HG02938 (cell line): Measurements from ENCODE around the gene LSAMP.
"Not testable (repeated sequence)": the region's sequence is repeated elsewhere in the genome, so short reads cannot be mapped to it uniquely, and the experiment has no call there.

Source experiments
- ATAC-seq: cut with Tn5 transposase; IDR thresholded peaks from one replicate; pipeline ENCODE4 v1.9.1; 2021; ENCODE audit warnings: mild to moderate bottlenecking, moderate library complexity; ENCODE audit not compliant: unreplicated experiment

The LSAMP gene

GRCh38 chr3:116127464-116127863, 317.8 kb downstream of the LSAMP start:
- no peak for ATAC-seq

- no peak for ATAC-seq
These were observed 321.1 kb downstream of the LSAMP start for GRCh38 chr3:116124166-116124565.

DNA sequence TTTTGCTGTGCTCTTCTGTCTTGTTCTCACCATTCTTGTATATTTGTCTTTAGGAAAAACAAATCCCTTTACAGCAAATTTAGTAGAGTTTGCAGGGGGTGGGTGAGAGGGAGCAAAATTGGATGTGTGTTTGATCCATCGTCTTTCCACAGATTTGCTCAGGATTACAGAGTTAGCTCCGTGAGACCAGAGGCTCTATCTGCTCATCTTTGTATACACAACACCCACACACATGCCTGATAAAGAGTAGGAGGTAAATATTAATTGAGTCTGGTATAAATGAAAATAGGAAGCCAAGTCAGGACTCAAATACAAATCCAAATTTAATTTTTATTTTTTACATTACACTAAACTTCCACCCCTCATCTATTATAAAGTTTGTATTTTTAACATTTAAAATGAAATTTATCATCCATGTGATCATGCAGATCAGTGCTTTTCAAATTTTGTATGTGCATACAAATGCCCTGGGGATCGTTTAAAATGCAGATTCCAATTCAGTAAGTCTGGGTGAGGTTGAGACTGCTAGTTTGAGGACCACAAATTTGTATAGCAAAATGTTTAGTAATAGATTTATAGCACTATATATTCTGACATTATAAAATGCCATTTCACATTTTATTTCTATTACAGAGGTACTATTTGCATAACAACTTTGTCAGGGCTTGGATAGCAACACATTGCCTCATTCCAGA, 326.7 kb downstream of the LSAMP start:
- ATAC-seq = no peak

- no peak for ATAC-seq
These were observed 330.7 kb downstream of the LSAMP start for GRCh38 chr3:116114586-116114985.

DNA sequence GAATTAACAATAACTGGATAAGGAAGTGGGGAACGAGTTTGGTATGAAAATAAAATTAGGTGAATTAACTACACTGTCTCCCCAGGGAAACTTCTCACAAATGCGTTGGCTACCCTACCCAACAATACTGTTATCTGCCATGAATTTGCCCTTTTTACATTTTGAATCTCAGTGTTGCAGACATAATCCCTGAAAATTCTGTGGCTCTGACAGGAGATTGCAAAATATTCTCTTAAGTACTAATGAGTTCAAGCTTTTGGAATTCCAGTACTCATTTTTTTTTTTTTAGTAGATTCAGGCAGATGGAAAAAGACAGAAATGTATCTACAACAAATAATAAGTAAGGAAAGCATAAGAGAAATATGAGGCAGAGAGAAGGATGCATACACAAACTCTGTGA, 332.6 kb downstream of the LSAMP start:
- no peak for ATAC-seq

- no peak for ATAC-seq
These were observed 333.5 kb downstream of the LSAMP start for GRCh38 chr3:116111765-116112164.

GRCh38 chr3:116103868-116104530, 341.3 kb downstream of the LSAMP start:
- no peak for ATAC-seq

DNA sequence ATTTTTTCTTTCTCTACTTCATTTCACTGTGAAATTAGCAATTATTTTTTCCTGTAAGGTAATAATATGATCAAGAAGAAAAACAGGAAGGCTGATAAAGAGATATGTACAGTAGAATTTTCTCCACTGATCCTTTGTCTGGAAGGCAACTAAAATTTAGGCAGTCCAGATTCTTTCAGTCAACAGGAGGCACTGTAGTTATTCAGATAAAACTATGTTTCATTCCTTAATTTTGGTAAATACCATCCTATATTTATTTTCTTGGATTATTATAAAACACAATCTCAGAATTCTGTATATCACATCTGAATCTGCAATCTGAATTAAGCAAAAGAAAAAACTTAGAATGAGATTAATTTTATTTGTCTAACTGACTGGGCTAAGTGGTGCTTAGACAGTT, 343.2 kb downstream of the LSAMP start:
- ATAC-seq = no peak

- no peak for ATAC-seq
These were observed 348.1 kb downstream of the LSAMP start for GRCh38 chr3:116097226-116097625.

DNA sequence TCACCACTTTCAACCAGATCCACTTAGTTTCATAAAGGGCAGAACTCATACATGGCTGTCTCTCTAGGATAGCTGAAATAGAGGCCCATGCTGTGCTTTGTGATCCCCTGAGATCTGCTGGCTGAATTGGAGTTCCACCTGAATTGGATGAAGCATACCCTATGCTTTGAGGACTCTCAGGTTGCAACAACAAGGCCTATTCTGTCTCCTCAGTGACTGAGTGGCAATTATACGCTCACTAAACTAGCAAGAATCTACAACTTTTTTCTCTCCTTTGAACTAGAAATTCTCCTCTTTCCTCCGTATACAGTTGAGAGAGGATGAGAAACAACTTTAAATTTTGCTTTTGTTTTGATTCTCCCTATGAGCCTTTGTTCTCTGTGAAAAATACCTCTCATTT, 348.7 kb downstream of the LSAMP start:
- ATAC-seq = no peak

DNA sequence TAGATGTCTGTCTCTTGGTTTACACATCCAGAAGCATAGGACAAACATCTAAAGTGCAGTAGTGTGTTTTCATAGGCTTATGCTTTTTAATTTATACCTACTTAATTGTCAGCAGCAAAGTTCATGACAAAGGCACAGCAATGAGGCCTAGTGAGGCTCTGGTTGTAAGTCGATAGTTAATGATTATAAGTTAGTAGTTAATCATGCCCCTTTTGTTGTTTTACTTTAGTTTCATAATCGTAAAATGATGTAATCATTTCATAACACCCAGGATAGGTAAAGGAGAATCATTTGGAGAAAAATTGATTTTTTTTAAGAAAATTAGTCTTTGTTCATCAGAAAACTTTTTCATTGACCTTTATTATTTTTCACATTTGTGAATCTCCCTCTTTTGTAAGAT, 351.9 kb downstream of the LSAMP start:
- no peak for ATAC-seq

GRCh38 chr3:116087426-116087825, 357.9 kb downstream of the LSAMP start:
- ATAC-seq = no peak

GRCh38 chr3:116084999-116085791, 360.1 kb downstream of the LSAMP start:
- no peak for ATAC-seq

DNA sequence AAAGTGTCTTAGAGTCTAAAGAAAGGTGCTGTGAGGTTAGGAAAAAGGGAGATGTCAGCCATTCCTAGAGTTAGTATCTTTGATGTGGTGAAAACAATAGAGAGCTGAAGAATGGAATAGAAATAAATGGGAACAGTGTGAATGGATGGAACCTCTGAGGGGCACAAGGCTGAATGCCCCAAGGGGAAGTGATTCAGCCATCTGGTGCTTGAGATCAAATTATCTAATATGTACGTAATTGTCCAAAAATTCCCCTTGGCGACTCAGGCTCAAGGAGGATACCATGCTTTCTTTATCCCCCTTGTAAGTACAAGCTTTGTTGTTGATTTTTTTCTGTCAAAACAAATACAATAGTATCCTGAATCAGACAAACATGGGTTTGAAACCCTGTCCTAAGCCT, 361.6 kb downstream of the LSAMP start:
- no peak for ATAC-seq

GRCh38 chr3:116078561-116078960, 366.7 kb downstream of the LSAMP start:
- no peak for ATAC-seq

DNA sequence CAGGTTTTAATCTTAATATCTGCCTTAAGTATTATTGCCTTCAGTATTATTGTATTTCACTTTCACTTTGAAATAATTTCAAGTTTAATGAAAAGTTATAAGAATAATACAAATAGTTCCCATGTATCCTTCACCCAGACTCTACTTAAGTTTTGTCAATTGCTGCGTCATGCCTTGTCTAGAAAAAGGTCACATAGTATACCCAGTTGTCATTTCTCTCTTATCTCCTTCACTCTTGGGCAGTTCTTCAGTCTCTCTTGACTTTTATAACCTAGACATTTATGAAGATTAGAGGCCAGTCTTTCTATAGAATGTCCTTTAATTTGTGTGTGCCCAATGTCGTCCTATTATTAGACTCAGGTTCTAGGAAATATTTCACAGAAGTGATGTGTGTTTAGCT, 367.7 kb downstream of the LSAMP start:
- no peak for ATAC-seq

GRCh38 chr3:116077059-116077458, 368.2 kb downstream of the LSAMP start:
- ATAC-seq = no peak

DNA sequence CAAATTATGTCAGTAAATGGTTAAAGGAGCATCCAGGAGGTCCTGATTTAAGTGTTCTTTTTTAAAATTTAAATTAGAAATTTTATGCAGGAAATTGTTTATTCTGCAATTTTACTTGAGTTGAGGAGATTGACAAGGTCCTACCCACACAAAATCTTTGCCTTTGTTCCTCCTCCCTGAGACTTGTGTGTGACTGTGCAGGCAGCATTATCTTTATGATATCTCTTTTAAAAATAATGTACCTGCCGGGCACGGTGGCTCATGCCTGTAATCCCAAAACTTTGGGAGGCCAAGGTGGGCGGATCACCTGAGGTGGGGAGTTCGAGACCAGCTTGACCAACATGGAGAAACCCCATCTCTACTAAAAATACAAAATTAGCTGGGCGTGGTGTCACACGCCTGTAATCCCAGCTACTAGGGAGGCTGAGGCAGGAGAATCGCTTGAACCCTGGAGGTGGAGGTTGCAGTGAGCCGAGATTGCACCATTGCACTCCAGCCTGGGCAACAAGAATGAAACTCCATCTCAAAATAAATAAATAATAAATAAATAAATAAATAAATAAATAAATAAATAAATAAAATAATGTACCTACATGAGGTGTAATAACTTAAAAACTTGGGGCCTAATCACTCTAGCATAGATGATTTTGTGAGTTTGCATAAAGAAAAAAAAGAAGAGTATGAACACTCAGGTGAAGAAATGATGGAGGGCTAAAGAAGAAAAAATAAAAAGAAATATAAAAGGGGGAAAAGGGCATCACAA, 374.6 kb downstream of the LSAMP start:
- ATAC-seq = not testable (repeated sequence)

- ATAC-seq = no peak
These were observed 375.2 kb downstream of the LSAMP start for GRCh38 chr3:116070061-116070460.

GRCh38 chr3:116069024-116069423, 376.3 kb downstream of the LSAMP start:
- ATAC-seq = no peak

- peak; percentile 75 for ATAC-seq
These were observed 378.0 kb downstream of the LSAMP start for GRCh38 chr3:116067326-116067725.
